HL-60 (cell line): ENCODE data around the gene NHSL1.
A peak's percentile ranks its signal among the peaks of the same experiment; 100 is the strongest.

ENCODE experiments used
- DNase-seq, 2 experiments: peaks; one replicate each; pipeline ENCODE4 v3.0.0-alpha.2; 2010 to 2020; ENCODE audit warnings: low read depth in 1 of 2, low spot score in 1 of 2
- H3K27ac ChIP-seq: fragments of 250-450 bp; sonication (Bioruptor Pico); replicated peaks from 2 replicates; pipeline ENCODE4 v1.5.1; 2020; ENCODE audit warnings: mild to moderate bottlenecking, moderate library complexity
- H3K27me3 ChIP-seq: fragments of 250-450 bp; sonication (Bioruptor Pico); 2 replicates; pipeline ENCODE4 v1.5.1; 2021; ENCODE audit warnings: mild to moderate bottlenecking, moderate library complexity; ENCODE audit not compliant: insufficient read depth, poor library complexity, severe bottlenecking
- H3K4me3 ChIP-seq: replicated peaks from 2 replicates; pipeline ENCODE4 v1.5.1; 2011; ENCODE audit warnings: mild to moderate bottlenecking, control low read depth, low read length; ENCODE audit not compliant: insufficient read depth
- CTCF ChIP-seq: IDR thresholded peaks from one replicate; pipeline ENCODE4 v1.5.1; 2011; ENCODE audit warnings: low read length, control low read depth, inconsistent platforms; ENCODE audit not compliant: insufficient read depth
- GABPA ChIP-seq: IDR thresholded peaks from 2 replicates; pipeline ENCODE4 v1.6.1; 2012; ENCODE audit warnings: low read depth
- POLR2AphosphoS5 ChIP-seq: IDR thresholded peaks from 2 replicates; pipeline ENCODE4 v1.6.1; 2012; ENCODE audit warnings: low read depth
- SPI1 ChIP-seq: IDR thresholded peaks from 2 replicates; pipeline ENCODE4 v1.6.1; 2012; ENCODE audit warnings: low read depth, mild to moderate bottlenecking, borderline replicate concordance
- TF ChIP-seq, protein P1 (sequence below): IDR thresholded peaks from 2 replicates; pipeline ENCODE4 v1.6.1; 2012; ENCODE audit warnings: low read depth; ENCODE audit not compliant: insufficient replicate concordance

The NHSL1 gene

GRCh38 chr6:138504764-138505689 lies 5.7 kb upstream of the NHSL1 start:
- TF ChIP-seq GABPA (no peak), SPI1 (no peak), POLR2AphosphoS5 (no peak), CTCF (no peak)
- TF ChIP-seq, protein P1, sequence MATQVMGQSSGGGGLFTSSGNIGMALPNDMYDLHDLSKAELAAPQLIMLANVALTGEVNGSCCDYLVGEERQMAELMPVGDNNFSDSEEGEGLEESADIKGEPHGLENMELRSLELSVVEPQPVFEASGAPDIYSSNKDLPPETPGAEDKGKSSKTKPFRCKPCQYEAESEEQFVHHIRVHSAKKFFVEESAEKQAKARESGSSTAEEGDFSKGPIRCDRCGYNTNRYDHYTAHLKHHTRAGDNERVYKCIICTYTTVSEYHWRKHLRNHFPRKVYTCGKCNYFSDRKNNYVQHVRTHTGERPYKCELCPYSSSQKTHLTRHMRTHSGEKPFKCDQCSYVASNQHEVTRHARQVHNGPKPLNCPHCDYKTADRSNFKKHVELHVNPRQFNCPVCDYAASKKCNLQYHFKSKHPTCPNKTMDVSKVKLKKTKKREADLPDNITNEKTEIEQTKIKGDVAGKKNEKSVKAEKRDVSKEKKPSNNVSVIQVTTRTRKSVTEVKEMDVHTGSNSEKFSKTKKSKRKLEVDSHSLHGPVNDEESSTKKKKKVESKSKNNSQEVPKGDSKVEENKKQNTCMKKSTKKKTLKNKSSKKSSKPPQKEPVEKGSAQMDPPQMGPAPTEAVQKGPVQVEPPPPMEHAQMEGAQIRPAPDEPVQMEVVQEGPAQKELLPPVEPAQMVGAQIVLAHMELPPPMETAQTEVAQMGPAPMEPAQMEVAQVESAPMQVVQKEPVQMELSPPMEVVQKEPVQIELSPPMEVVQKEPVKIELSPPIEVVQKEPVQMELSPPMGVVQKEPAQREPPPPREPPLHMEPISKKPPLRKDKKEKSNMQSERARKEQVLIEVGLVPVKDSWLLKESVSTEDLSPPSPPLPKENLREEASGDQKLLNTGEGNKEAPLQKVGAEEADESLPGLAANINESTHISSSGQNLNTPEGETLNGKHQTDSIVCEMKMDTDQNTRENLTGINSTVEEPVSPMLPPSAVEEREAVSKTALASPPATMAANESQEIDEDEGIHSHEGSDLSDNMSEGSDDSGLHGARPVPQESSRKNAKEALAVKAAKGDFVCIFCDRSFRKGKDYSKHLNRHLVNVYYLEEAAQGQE, result no peak
- Histone ChIP-seq H3K4me3 (no peak overlapping the region), H3K27ac (no peak overlapping the region), H3K27me3 (no peaks in the 10 kb centered on the region)
- no peak for DNase-seq

- TF ChIP-seq GABPA (no peak), POLR2AphosphoS5 (no peak), CTCF (no peak), SPI1 (no peak)
- TF ChIP-seq, protein P1, result no peak
- H3K27me3 ChIP-seq, result no peaks in the 10 kb centered on the region
- H3K27ac ChIP-seq, result no peak overlapping the region
- no peak overlapping the region for H3K4me3 ChIP-seq
- DNase-seq, result peak in 1 of 2 experiments; percentile 39
Measured at GRCh38 chr6:138503881-138504680, 4.8 kb upstream of the NHSL1 start.

- no peak overlapping the region for H3K27ac ChIP-seq
- H3K4me3 ChIP-seq, result no peak overlapping the region
- no peaks in the 10 kb centered on the region for H3K27me3 ChIP-seq
- DNase-seq, result no peak
- TF ChIP-seq CTCF (no peak), SPI1 (no peak)
Measured at GRCh38 chr6:138502546-138502945, 3.3 kb upstream of the NHSL1 start.
